PC-9 (cell line): Measurements from ENCODE around the gene METTL26.

Source experiments
- CTCF ChIP-seq: fragments of 200-600 bp; sonication (generic); conservative IDR thresholded peaks from 2 replicates; pipeline ENCODE4 v1.6.1; 2017; ENCODE audit warnings: mixed run types, antibody characterized with exemption, mild to moderate bottlenecking, moderate library complexity
- EZH2 ChIP-seq: fragments of 200-600 bp; sonication (generic); IDR thresholded peaks from 2 replicates; pipeline ENCODE4 v1.8.0; 2017; ENCODE audit warnings: antibody characterized with exemption, low read depth

GRCh38 chr16:654034-654433, 17.9 kb upstream of the METTL26 start:
- TF ChIP-seq CTCF (no peak), EZH2 (no peak)
